Measurements from ENCODE around the gene PCDH9.

DNA sequence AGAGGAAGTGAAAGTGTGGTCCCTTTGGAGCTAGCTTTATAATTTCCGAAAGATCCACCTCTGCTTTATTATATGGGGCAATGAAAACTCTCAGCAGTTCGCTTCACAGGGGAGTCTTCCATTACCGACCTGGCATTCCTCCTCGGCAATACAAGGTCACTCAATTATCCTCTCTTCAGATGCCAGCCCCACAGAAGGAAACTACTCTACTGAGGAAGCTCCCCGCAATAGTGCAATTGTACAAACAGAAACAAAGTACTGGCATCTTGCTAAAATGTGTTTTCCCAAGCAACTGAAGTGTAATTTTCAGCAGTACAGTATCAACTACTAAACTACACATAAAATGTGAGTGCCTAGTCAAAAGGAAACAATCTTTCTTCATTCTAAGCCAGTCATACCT lies 702.0 kb downstream of the PCDH9 start:
- TF ChIP-seq CTCF (IDR thresholded peaks at IDR 0.05; ENCODE audit: low read depth, low read length) (no peak), MYC (IDR thresholded peaks at IDR 0.05; ENCODE audit: low read depth, low read length) (no peak)
